RCC 7860 (cell line): ENCODE results near the gene LBH.
A peak's percentile ranks its signal among the peaks of the same experiment; 100 is the strongest.

Experiments
- DNase-seq: peaks from one replicate; pipeline ENCODE4 v3.0.0-alpha.2; 2015; ENCODE audit warnings: low spot score
- FAIRE-seq: peaks from 2 replicates; lab custom pipeline; 2012; peaks lifted over from hg19 to GRCh38; lab: Jason Lieb, UNC

Gene LBH

DNA sequence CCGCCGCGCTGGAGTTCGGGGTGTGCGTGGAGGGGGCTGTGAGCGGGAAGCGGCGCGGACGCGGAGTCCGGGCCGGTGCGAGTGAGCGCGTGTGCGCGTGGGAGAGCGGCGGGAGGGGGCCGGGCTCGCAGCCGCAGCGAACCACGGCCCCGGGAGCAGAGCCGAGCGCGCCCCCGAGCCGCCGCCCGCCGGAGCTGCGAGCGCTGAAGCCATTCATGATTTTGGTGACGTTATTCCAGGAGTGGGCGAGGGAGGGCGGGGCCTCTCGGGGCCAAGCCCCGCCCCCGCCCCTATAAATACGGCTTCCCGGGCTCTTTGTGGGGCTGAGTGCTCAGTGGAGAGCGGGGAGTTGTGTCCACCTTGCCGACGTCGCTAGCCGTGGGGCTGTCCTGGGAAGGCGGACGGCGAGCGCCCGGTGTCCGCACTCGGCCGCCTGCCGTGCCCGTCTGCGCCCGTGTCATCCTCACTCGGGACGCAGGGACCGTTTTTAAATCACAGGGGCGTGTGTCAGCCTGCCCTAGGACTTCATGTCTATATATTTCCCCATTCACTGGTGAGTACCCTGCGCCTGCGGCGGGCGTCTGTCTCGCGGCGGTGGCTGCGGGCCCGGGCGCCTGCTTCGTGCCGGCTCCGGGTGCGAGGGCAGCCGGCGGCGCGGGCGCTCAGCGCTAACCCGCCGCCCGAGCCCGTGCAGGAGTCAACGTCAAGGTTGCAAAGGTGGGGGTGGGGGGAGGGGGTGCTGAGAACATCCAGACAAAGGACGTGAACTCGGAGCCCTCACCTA lies at the start of gene LBH:
LBH (plus strand) TSS at position 323 of the 784 bp plus-strand sequence; CDS start at position 528, 205 bp downstream.
- DNase-seq = no peak
- FAIRE-seq = no peak

GRCh38 chr2:30184035-30184434 lies 47.3 kb upstream of the LBH start:
- no peak for DNase-seq
- no peak for FAIRE-seq

DNA sequence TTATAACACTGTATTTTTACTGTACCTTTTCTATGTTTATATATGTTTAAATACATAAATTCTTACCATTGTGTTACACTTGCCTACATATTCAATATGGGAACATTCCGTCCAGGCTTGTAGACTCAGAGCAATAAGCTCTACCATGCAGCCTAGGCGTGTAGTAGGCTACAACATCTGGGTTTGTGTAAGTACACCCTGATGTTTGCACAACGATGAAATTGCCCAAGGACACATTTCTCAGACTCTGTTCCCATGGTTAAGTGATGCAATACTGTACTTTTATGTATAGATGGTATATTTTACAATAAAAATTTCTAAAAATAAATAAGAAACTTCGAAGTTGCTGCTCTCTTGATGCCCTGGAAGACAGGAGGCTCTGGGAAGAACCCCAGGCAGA lies 46.2 kb upstream of the LBH start:
- FAIRE-seq = no peak
- DNase-seq = no peak

DNA sequence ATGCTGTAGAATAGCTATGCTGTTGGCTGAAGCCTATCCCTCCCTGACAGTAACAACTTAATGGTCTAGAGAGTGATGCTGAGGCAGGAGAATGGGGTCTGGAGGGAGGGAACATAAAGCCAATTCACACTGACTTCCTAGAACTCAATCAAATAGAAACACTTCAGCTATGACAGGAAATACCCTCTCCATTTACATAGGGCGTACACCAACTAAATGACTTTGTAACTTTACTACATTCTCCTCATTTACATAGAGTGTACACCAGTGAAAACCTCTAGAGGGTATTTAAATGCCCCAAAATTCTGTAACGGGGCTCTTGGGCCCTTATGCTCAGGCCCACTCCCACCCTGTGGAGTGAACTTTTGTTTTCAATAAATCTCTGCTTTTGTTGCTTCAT lies 43.0 kb upstream of the LBH start:
- no peak for DNase-seq
- no peak for FAIRE-seq

DNA sequence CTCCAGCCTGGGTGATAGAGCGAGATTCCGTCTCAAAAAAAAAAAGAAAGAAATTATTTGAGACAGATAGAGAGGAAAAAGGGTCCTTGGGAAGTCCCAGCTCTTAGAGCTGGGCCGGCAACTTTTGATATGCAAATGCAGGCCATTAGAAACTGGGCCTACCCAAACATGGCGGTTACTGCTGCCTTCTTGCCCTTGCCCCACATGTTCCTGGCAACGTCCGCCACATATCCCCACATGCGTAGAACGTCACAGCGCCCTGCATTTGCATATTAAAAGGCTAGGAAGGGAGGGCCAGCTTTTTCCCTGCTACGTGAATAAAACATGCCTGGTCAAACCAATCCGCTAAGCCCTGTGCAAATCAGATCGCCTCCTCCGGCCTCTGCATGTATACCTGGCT lies 40.7 kb upstream of the LBH start:
- FAIRE-seq (no peak), DNase-seq (no peak)

DNA sequence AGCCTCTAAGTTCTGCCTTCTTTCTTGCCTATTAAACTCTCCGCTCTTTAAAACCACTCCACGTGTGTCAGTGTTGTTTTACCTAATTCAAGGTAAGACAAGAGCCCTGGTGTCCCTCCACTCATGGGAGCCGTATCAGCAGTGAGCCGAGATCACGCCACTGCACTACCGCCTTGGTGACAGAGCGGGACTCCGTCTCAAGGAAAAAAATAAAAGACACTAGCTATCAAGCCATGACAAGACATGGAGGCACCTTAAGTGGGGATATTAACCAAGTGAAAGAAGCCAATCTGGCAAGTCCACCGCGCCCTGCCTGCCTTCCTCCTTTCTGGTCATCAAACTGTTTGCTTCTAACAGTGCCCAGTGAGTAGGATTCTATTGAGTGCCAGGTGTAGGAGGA lies 40.2 kb upstream of the LBH start:
- FAIRE-seq (no peak), DNase-seq (no peak)

DNA sequence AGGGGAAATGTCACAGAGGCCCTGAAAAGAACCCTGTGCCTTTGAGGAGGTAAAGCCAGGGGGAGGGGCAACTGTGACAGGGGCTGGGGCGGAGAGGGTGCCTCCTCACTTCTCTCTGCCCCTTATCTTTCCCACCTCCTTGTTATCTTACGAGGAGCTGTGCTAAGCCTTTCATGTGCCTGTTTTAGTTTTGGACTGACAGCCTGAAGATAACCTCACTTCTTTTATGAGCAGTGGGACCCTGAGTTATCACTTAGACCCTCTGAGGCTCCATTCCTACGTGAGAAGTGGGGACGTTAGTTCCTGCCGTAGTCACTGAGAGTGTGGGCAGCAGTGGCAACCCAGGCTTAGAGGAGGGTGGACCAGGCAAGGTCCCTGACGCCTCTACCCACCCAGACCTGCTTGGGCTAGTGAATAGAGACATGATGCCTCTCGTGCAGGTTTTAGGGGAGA lies 39.5 kb upstream of the LBH start:
- no peak for FAIRE-seq
- DNase-seq = no peak

DNA sequence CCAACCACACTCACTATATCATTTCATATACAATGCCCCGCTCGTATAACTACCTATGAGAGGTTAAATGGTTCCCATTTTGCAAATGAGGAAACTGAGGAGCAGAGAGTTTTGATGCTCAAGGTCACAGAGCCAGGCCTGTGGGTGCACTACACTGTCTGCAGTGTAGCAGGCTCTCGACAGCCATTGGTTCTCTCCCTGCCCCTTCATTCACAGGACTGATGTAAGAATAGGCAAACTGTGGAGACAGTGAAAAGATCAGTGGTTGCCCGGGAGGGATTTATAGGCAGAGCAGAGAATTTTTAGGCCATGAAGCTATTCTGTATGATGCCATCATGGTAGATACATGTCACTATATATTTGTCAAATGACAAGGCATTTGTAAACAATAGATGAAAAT lies 39.0 kb upstream of the LBH start:
- DNase-seq = no peak
- FAIRE-seq = no peak

DNA sequence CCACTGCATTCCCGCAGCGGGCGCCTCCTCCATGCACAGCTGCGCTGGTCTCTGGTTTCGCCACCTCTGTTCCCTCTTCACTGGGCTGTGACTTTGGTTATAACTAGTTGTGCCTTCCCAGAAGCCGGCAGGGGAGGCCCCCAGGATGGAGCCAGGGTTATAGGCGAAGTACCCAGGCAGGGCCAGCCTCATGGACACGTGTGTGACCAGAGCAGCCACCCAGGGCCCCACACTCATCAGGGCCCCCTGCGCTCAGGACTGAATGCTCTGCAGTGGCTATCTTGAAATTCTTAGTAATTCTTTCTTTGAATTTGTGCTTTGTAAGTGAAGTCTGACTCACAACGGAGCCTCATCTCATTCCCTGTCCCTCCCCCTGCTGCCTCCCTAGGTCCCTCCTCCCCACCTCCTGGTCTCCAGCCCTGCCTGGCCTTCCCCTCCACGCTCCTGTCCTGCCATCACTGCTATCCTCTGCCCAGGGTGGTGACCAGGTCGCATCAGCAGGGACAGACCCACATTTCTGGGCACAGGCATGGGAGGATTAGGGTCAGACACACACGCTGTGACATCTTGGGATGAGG lies 38.1 kb upstream of the LBH start:
- FAIRE-seq (no peak), DNase-seq (no peak)

GRCh38 chr2:30194421-30194820 lies 36.9 kb upstream of the LBH start:
- DNase-seq (no peak), FAIRE-seq (no peak)

- FAIRE-seq (no peak), DNase-seq (no peak)
Observed at GRCh38 chr2:30195016-30195415, 36.3 kb upstream of the LBH start.

DNA sequence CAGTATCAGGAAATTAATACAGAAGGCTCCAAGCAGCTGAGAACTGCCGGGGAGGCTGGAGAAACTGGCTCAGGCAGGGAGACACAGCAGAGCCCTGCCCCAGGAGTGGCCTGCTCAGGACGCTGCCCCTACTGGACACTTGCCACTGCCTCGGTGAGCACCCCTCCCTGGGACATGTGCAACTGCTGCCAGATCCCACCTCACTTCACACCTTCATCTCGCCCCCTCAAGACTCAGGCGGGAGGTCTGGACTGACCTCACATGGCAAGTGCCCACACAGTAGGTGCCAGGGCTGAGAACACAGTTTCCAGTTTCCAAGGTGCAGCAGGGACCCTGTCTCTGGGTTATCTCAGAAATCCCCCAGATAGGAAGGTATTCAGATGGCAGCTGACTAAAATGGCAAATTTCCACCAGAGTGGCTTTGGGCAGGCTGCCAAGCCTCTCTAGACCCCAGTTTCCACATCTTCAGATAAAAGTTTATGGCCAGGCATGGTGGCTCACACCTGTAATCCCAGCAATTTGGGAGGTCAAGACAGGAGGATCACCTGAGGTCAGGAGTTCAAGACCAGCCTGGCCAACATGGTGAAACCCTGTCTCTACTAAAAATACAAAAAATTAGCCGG lies 33.7 kb upstream of the LBH start:
- DNase-seq (no peak), FAIRE-seq (no peak)

DNA sequence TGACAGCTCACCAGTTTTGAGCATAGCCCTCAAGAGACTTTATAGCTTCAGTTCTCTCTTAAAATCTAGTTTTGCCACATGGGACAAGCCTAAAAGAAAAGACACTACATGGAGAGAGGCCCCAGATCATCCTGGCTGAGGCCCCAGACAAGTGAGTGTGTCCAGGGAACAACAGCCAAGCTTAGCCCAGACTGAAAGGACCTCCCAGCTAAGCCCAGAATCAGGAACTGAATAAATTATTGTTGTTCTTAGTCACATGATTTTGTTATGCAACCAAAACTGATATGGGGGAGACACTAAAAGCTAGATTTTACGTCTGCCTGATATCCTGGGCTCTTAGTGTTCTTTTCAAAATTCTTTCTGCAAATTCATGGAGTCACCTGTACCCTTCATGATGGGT lies 29.3 kb upstream of the LBH start:
- FAIRE-seq (no peak), DNase-seq (no peak)

DNA sequence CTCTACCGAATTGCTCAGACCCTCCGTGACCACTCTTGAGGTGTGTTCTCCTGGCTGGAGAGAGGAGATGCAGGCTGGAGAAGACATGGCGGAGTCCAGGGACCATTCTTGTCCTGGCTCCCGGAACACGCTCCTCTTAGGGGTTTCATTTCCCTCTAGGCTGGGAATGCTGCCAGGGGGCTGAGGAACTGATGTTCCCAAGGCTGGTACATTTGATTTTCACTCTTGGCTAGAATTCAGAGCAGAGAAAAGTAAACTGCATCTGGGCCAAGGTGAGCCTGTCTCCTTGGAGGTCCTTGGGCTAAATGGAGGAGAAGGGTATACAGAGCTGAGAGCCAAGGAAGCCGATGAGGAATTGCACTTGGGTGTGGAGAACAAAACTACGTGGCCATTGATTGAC lies 28.2 kb upstream of the LBH start:
- DNase-seq = no peak
- no peak for FAIRE-seq

GRCh38 chr2:30204281-30204680 lies 27.1 kb upstream of the LBH start:
- FAIRE-seq = no peak
- DNase-seq = no peak

DNA sequence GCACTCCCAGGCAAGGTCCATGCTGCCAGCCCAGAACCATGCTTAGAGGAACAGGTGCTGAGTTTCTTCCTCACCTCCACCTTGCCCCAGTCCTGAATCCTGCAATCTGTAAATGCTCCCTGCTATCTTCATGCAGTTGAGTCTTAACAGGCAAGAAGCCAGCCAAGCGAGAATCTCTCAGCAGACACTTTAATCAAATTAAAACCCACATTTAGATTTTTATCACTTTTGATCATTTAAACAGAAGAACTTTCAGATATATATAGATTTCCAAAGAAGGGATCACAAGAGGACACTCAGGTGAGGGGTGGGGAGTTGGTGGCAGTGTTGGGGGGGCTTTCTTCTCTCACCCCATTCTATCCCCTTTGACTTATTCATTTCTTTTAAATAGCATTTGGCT lies 25.9 kb upstream of the LBH start:
- no peak for FAIRE-seq

GRCh38 chr2:30206461-30207430 lies 24.6 kb upstream of the LBH start:
- FAIRE-seq (no peak), DNase-seq (no peak)

More for the DNA sequence above, 25.9 kb upstream of the LBH start:
- DNase-seq = no peak

DNA sequence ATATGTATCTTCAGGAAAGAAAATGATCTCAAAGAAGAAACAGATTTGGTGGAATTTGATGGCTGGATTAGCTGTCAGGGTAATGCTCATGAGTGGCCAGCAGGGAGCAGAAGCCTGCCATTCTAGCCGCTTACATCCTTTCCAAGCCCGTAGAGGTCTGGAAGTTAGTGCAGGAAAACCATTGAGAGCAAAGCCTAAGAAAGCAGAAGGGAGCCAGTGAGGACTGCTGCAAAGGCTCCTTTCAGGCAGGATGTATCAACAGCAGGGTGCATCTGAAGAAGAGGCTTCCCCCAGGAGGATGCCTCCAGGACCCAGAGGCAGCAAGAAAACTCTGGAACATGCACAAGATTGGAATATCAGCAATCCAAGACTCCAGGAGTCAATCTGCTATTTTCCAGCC lies 22.9 kb upstream of the LBH start:
- DNase-seq = peak; percentile 63
- FAIRE-seq = peak; percentile 58

GRCh38 chr2:30209227-30209626 lies 22.1 kb upstream of the LBH start:
- no peak for DNase-seq
- no peak for FAIRE-seq

DNA sequence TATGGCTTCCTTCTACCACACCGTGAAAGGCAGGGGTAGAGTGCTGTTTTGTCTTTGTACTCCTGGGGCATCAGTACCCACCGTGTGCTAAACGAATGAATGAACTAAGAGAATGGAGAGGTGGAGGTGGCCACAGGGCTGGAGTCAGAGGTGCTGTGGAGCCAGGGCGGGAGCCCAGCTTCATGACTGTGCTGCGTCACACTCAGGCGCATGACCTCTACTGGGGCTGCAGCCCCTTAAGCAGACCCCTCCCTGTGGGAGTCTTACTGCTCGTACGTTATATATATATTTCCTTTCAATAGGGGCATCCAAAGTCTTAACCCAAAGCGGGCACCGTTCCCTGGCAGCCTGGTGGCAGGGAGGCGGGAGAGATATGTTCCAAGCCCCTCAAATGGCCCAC lies 18.0 kb upstream of the LBH start:
- no peak for FAIRE-seq

DNA sequence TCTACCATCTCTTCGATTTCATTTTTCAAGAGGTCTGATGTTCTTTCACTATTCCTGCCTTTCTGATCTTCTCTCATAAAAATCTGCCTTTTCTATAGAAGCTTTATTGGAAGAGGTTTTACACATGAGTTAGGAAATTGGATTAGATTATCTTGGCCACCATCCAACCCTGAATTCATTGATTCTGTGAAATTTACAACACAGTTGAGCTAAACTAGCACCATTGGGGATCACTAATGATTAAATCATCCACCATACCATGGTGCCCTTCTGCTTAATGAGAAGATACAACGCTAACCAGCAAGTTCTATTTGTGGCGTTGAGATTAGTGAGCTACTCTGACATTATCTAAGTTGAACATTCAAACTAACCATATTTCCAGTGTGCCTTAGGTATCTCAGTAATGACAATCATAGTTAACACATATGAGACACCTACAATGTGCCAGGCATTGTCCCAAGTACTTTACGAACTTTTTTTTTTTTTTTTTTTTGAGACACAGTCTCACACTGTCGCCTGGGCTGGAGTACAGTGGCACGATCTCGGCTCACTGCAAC lies 17.3 kb upstream of the LBH start:
- no peak for FAIRE-seq
- DNase-seq = no peak

More for the DNA sequence above, 18.0 kb upstream of the LBH start:
- DNase-seq = no peak
